Panc1 (cell line): ENCODE data around the gene SREK1IP1. TPM values are rescaled to one million over a fixed set of nuclear protein-coding genes. Genes with fewer than 3 reads are reported as not detected.
A peak's percentile ranks its signal among the peaks of the same experiment; 100 is the strongest.

Experiments
- ATAC-seq: fragments of 200-7000 bp; cut with Tn5 transposase; 2 replicates; pipeline ENCODE4 v1.9.1; 2020; ENCODE audit warnings: mild to moderate bottlenecking, moderate library complexity
- BruUV-seq: library from RNA; stranded (reverse); fragments of 400-500 nt; replicated peaks from 2 replicates; lab custom pipeline; 2021; lab: Mats Ljungman, UMichigan
- CTCF ChIA-PET: fragments of 300-600 bp; sonication (Branson Sonifier 250); formaldehyde crosslinking; loops from one replicate; lab custom pipeline; 2022; ENCODE audit warnings: antibody characterized with exemption; lab: Charles Lee
- POLR2A ChIA-PET: fragments of 300-600 bp; sonication (Branson Sonifier 250); formaldehyde crosslinking; loops from one replicate; lab custom pipeline; 2022; ENCODE audit warnings: antibody characterized with exemption; lab: Charles Lee
- DNase-seq: peaks from one replicate; pipeline ENCODE4 v3.0.0-alpha.2; 2010; ENCODE audit warnings: low read depth, low spot score
- H3K27ac ChIP-seq: 2 replicates; pipeline ENCODE4 v1.5.1; 2011; ENCODE audit warnings: mild to moderate bottlenecking, low read length, inconsistent platforms
- H3K27me3 ChIP-seq: fragments of 200-500 bp; sonication (Bioruptor generic); 2 replicates; pipeline ENCODE4 v1.6.0; 2014; ENCODE audit warnings: low read length, inconsistent platforms; ENCODE audit not compliant: control insufficient read depth, insufficient read depth
- H3K36me3 ChIP-seq: fragments of 200-500 bp; sonication (Bioruptor generic); 2 replicates; pipeline ENCODE4 v1.5.1; 2014; ENCODE audit warnings: inconsistent platforms, mild to moderate bottlenecking, low read length, moderate library complexity; ENCODE audit not compliant: control insufficient read depth, insufficient read depth
- H3K4me1 ChIP-seq: 2 replicates; pipeline ENCODE4 v1.5.1; 2011; ENCODE audit warnings: inconsistent platforms, mild to moderate bottlenecking, low read length, moderate library complexity; ENCODE audit not compliant: control insufficient read depth, insufficient read depth
- H3K4me3 ChIP-seq, 2 experiments: 2 replicates each; pipeline ENCODE4 v1.5.1; 2011 to 2012; ENCODE audit warnings: low read depth in 2 of 2, low read length in 2 of 2, mild to moderate bottlenecking in 2 of 2, inconsistent platforms in 1 of 2, moderate library complexity in 1 of 2
- H3K9me3 ChIP-seq: fragments of 200-500 bp; sonication (Bioruptor generic); 2 replicates; pipeline ENCODE4 v1.5.1; 2014; ENCODE audit warnings: low read depth, mild to moderate bottlenecking, inconsistent platforms, low read length, moderate library complexity; ENCODE audit not compliant: control insufficient read depth, insufficient read depth
- POLR2AphosphoS5 ChIP-seq: IDR thresholded peaks from 2 replicates; pipeline ENCODE4 v1.6.1; 2012; ENCODE audit warnings: mild to moderate bottlenecking, low read depth, low read length, moderate library complexity
- SIN3A ChIP-seq: IDR thresholded peaks from 2 replicates; pipeline ENCODE4 v1.6.1; 2012; ENCODE audit warnings: low read depth, mild to moderate bottlenecking, low read length, moderate library complexity, borderline replicate concordance; ENCODE audit not compliant: insufficient read depth
- TCF7L2 ChIP-seq: IDR thresholded peaks from 2 replicates; pipeline ENCODE4 v1.6.1; 2011; ENCODE audit warnings: mild to moderate bottlenecking, low read depth, low read length, inconsistent platforms
- in situ Hi-C: cut with HindIII; loops from 2 replicates; pipeline ENCODE4 v1.10.0; 2016; ENCODE audit warnings: low sequenced_read_pairs, low pct_unique_long_range_greater_than_20kb
- intact Hi-C: fragments of 100-400 bp; cut with micrococcal nuclease; formaldehyde crosslinking; loops from one replicate; pipeline ENCODE4 v1.10.0; 2022; ENCODE audit not compliant: unreplicated experiment
- total RNA-seq: library from RNA; stranded (reverse); gene quantifications from one replicate; pipeline ENCODE4 v1.2.1, GENCODE V29; 2021; ENCODE audit not compliant: unreplicated experiment
- TF ChIP-seq, protein P1 (sequence below): fragments of 450-650 bp; IDR thresholded peaks from 2 replicates; pipeline ENCODE4 v1.5.1; 2017; ENCODE audit warnings: mild to moderate bottlenecking
- TF ChIP-seq, protein P2 (sequence below), 2 experiments: IDR thresholded peaks; 2 replicates each; pipeline ENCODE4 v1.6.1; 2011 to 2012; ENCODE audit warnings: low read depth in 2 of 2, control low read depth in 1 of 2, low read length in 1 of 2, mild to moderate bottlenecking in 1 of 2, moderate library complexity in 1 of 2; ENCODE audit not compliant: insufficient read depth in 1 of 2

Gene SREK1IP1
- total RNA-seq, 1 experiment from 2014 or later, result 13.3 TPM

DNA sequence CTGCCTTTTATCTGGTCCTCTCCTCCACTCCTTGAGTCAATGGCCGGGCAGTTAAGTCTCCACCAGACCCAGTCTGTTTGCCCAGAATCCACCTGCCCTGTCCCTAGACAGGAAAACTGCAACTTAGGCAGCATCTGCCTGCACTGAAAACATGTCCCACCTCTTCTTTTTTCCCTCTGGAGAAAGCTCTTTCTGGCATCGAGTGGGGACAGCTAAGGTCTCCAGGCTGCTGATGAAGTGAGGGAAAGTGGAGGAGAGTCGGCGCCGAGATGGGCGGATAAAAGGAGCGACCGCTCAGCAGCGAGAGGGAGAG is 78.4 kb downstream of the SREK1IP1 start:
- H3K9me3 ChIP-seq, result no peaks in the 10 kb centered on the region
- ChIA-PET CTCF (no interaction called here), POLR2A (no interaction called here)
- peaks cover 40% of the 10 kb centered on the region for H3K27me3 ChIP-seq
- H3K27ac ChIP-seq, result no peak overlapping the region
- intact Hi-C loops (no loop called here), in situ Hi-C loops (no loop called here)
- H3K36me3 ChIP-seq, result no peaks in the 10 kb centered on the region
- DNase-seq (no peak), ATAC-seq (peak; percentile 39)
- peak overlapping the region; percentile 32 to 45 for H3K4me3 ChIP-seq
- H3K4me1 ChIP-seq, result no peaks in the 10 kb centered on the region
- TF ChIP-seq TCF7L2 (no peak), SIN3A (no peak), POLR2AphosphoS5 (no peak)
- TF ChIP-seq, protein P1, sequence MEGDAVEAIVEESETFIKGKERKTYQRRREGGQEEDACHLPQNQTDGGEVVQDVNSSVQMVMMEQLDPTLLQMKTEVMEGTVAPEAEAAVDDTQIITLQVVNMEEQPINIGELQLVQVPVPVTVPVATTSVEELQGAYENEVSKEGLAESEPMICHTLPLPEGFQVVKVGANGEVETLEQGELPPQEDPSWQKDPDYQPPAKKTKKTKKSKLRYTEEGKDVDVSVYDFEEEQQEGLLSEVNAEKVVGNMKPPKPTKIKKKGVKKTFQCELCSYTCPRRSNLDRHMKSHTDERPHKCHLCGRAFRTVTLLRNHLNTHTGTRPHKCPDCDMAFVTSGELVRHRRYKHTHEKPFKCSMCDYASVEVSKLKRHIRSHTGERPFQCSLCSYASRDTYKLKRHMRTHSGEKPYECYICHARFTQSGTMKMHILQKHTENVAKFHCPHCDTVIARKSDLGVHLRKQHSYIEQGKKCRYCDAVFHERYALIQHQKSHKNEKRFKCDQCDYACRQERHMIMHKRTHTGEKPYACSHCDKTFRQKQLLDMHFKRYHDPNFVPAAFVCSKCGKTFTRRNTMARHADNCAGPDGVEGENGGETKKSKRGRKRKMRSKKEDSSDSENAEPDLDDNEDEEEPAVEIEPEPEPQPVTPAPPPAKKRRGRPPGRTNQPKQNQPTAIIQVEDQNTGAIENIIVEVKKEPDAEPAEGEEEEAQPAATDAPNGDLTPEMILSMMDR, result no peak
- TF ChIP-seq, protein P2, sequence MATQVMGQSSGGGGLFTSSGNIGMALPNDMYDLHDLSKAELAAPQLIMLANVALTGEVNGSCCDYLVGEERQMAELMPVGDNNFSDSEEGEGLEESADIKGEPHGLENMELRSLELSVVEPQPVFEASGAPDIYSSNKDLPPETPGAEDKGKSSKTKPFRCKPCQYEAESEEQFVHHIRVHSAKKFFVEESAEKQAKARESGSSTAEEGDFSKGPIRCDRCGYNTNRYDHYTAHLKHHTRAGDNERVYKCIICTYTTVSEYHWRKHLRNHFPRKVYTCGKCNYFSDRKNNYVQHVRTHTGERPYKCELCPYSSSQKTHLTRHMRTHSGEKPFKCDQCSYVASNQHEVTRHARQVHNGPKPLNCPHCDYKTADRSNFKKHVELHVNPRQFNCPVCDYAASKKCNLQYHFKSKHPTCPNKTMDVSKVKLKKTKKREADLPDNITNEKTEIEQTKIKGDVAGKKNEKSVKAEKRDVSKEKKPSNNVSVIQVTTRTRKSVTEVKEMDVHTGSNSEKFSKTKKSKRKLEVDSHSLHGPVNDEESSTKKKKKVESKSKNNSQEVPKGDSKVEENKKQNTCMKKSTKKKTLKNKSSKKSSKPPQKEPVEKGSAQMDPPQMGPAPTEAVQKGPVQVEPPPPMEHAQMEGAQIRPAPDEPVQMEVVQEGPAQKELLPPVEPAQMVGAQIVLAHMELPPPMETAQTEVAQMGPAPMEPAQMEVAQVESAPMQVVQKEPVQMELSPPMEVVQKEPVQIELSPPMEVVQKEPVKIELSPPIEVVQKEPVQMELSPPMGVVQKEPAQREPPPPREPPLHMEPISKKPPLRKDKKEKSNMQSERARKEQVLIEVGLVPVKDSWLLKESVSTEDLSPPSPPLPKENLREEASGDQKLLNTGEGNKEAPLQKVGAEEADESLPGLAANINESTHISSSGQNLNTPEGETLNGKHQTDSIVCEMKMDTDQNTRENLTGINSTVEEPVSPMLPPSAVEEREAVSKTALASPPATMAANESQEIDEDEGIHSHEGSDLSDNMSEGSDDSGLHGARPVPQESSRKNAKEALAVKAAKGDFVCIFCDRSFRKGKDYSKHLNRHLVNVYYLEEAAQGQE (IDR thresholded peaks at IDR 0.05; ENCODE audit: insufficient read depth in 1 of 2, low read depth in 2 of 2, low read length in 1 of 2), result no peak
- no TSS peak for BruUV-seq

DNA sequence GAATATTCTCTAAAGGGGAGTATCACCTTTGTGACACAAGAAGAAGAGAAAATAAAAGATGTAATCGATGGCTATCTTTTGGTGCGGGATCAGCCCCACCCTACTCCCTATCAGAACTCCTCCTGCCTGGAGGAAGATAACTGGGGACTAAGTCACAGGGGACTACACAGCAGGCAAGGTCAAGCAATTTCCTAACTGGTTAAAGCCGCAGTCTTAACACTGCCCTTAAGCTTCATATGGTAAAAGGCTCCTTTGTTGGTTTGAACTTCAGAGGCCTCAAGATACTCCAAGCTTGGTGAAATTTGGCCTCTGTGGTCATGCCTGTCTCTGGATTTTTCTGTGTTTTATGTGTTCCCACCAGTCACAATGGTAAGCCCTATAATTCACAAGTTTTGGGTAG is 79.5 kb downstream of the SREK1IP1 start:
- ChIA-PET POLR2A (no interaction called here), CTCF (no interaction called here)
- H3K4me1 ChIP-seq, result no peaks in the 10 kb centered on the region
- in situ Hi-C loops, result no loop called here
- no peak for ATAC-seq
- intact Hi-C loops, result no loop called here
- BruUV-seq, result no TSS peak
- no peak overlapping the region for H3K27ac ChIP-seq
- H3K36me3 ChIP-seq, result no peaks in the 10 kb centered on the region
- H3K9me3 ChIP-seq, result no peaks in the 10 kb centered on the region
- H3K27me3 ChIP-seq, result peaks cover 37% of the 10 kb centered on the region
- H3K4me3 ChIP-seq, result no peak overlapping the region
- no peak for DNase-seq
- TF ChIP-seq POLR2AphosphoS5 (no peak), TCF7L2 (no peak), SIN3A (no peak)
- TF ChIP-seq, protein P2 (IDR thresholded peaks at IDR 0.05; ENCODE audit: insufficient read depth in 1 of 2, low read depth in 2 of 2, low read length in 1 of 2), result no peak
- TF ChIP-seq, protein P1, result no peak
